ENCODE measurements around the gene S100A13. TPM values are rescaled to one million over a fixed set of nuclear protein-coding genes. Genes with fewer than 3 reads are reported as not detected.
A peak's percentile ranks its signal among the peaks of the same experiment; 100 is the strongest.
"Not testable (repeated sequence)": the region's sequence is repeated elsewhere in the genome, so short reads cannot be mapped to it uniquely, and the experiment has no call there.

Gene S100A13
- total RNA-seq, 1 experiment from 2014 or later: 207 TPM

DNA sequence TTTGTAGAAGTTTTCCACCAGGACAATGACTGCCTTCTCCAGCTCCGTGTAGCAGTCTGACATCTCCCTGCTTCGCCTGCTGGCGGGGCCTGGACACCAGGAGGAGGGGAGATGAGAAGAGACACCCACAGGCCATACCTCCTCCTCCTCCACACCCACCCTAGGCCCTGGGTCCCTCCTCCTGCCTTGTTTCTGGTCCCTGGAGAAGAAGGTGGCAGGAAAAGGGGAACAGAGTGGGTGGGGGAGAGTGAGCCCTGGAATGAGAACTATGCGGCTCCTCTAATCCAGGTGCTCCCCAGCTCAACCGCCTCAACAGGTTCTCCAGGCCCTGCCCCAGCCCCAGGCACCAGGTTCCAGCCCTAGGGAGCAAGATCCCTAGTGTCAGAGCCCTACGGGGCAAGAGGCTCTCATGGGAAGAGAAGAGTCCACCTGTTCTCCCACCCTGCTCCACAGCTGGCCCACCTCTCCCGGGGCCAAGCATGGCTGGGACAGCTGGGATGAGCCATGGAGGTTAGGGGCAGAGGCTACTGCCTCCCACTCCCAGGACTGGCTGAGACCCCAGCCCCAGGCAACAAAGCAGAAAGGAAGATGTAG, 19.1 kb downstream of the S100A13 start:
- no peak for DNase-seq (ENCODE audit: low read depth)

DNA sequence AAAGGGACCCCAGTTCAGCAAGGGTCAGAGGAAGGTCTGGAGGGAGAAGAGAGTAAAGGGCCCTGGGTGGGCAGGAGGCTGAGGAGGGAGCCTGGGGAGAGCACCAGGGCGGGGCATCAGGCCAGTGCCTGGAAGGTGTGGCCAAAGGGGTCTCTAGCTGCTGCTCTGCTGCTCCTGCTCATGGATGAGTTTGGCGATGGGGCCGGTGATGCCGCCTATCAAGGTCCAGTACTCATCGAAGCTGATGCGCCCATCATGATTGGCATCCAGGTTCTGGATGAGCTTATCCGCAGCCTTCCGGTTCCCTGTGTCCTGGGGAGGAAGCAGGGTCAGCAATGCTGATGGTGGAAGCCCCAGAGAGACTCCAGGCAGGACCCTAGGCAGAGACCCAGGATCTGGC, 19.9 kb downstream of the S100A13 start:
- DNase-seq (ENCODE audit: low read depth): no peak

DNA sequence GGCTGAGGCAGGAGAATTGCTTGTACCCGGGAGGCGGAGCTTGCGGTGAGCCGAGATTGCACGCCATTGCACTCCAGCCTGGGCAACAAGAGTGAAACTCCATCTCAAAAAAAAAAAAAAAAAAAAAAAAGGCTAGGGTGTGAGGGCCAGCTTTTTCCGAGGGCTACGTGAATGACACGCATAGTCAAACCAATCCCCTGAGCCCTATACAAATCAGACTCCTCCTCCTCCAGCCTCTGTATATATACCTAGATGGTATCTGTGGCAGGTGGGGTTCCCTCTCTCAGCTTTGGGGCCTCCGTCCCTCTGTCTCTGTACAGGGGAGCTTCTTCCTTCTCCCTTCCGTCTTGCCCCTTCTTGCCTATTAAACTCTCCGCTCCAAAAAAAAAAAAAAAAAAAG, 21.1 kb downstream of the S100A13 start:
- no peak for DNase-seq (ENCODE audit: low read depth)

DNA sequence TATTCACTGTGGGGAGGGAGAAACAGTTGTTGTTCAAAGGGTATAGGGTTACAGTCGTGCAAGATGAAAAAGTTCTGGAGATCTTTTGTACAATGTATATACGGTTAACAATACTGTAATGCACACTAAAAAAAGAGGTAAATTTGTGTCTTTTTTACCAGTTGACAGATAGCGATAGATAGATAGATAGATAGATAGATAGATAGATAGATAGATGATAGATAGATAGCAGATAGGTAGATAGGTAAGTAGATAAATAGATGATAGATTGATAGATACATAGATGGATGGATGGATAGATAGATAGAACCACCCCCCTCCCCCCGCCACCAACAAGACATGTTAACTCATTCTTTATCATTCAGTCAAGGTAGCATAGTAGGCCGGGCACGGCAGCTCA, 24.6 kb downstream of the S100A13 start:
- DNase-seq (ENCODE audit: low read depth): no peak

DNA sequence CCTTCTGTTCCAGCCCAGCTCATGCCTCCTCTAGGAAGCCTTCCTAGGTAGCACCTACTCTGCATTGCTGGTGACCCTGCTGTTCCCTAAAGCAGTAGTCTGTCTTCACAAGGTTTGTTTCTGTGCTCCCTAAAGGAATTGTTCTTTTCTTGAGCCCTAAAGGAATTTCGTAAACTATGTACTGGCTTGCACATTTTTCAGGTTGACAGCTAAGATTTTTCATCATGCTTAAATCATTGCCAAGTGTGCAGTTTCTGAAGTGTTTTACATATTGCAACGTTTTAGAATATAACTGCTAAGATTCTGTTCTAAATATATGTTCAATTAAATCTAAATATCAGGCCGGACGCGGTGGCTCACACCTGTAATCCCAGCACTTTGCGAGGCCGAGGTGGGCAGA, 27.5 kb downstream of the S100A13 start:
- no peak for DNase-seq (ENCODE audit: low read depth)

DNA sequence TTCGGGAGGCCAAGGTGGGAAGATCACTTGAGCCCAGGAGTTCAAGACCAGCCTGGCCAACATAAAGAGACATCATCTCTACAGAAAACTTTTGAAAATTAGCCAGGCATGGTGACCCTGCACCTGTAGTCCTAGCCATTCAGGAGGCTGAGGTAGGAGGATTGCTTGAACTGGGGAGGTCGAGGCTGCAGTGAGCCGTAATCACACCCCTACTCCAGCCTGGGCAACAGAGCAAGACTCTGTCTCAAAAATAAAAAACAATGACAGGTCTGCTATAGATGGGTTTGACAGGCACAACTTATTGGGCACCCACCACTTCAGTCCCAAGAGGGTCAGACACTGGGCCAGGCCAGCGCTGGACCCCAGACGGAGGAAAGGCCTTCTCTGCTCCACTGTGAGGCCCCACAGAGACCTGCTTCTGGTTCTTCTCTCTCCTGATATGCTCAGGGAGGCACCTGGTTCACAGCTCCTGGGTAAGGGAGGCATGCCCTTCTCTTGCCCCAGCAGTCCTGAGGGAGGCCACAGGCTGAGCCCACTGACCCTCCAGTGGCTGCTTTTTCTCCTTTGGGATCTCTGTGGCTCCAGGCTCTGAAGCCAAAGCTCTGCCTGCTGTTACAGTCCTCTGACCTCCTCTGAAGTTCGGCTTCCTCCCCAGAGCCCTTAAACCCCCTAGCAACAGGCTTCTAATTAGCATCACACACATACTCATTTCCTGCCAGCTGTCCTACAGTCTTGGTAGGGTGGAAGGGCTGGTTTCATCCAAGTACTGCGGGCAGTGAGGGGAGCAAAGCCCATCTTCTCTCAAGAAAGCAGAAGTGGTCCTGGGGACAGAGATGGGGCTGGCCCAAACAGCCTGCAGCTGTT, 28.8 kb downstream of the S100A13 start:
- peak; percentile 77 for DNase-seq (ENCODE audit: low read depth)

DNA sequence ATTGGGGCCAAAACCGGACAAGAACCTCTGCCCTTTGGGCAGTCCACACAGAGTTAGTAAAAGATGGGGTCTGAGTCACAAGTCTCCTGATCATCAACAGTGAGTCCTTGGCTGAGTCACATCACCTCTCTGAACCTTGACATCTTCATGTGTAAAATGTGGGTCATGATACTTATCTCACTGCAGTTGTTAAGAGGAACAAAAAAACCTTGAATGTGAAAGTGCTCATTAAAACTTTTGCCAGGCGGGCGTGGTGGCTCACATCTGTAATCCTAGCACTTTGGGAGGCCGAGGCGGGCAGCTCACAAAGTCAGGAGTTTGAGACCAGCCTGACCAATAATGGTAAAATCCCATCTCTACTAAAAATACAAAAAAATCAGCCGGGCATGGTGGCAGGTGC, 30.1 kb downstream of the S100A13 start:
- peak; percentile 92 for DNase-seq (ENCODE audit: low read depth)

DNA sequence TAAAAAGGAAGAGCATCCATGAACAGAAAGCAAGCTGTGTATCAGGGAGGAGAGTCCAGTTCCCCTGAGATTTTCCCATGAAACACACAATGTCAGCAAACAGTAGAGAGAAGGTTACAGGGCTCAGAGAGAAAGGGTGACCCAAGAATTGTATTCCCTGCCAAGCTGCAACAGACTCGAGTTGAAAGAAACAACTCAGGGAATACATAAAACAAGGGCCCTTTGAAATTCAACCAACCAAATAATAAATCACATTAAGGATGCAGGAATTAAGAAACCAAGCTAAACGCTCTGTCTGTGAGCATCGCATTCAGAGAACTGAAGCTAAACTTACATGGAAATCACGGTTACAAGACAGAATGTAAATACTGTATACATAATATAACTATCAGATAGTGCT, 34.6 kb downstream of the S100A13 start:
- DNase-seq (ENCODE audit: low read depth): no peak

DNA sequence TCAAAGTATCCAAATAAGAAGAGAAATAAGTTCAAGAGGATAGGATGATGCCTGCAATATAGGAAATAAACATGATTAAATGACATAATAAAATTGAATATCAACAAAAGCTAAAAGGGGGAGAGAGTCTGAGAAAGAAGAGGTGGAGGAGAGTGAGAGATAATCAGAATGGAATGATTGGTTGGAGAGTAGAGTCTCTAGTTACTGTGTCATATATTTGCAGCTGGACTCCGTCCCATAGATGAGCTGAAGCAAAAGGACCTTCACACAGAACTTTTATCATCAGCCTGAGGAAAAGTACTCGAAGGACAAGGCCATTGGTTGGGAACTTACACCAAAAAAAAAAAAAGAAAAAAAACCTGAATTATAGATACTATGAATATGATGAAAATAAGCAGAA, 38.8 kb downstream of the S100A13 start:
- DNase-seq (ENCODE audit: low read depth): no peak

DNA sequence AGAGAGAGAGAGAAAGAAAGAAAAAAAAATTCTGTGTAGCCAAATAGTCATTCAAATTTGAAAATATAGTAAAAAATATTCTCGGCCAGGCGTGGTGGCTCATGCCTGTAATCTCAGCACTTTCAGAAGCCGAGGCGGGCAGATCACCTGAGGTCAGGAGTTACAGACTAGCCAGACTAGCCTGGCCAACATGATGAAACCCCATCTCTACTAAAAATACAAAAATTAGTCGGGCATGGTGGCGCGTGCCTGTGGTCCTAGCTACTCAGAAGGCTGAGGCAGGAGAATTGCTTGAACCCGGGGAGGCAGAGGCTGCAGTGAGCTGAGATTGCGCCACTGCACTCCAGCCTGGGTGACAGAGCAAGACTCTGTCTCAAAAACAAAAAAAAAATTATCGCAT, 39.3 kb downstream of the S100A13 start:
- DNase-seq (ENCODE audit: low read depth): not testable (repeated sequence)

DNA sequence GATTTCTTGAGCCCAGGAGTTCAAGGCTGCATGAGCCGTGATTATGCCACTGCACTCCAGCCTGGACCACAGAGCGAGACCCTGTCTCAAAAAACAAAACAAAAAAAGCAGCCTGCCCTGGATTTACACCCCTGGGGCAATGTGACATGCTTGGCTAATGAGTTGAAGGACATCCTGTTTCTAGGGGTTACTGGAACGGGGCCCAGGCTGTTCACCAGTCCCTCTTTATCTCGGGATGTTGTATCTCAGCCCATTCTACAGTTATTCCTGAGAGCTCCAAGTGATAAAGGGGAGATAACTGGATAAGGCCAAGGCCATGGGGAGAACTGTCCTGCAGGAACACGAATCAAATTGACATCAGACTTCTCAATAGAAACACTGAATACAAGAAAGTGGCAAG, 40.0 kb downstream of the S100A13 start:
- DNase-seq (ENCODE audit: low read depth): peak; percentile 84

DNA sequence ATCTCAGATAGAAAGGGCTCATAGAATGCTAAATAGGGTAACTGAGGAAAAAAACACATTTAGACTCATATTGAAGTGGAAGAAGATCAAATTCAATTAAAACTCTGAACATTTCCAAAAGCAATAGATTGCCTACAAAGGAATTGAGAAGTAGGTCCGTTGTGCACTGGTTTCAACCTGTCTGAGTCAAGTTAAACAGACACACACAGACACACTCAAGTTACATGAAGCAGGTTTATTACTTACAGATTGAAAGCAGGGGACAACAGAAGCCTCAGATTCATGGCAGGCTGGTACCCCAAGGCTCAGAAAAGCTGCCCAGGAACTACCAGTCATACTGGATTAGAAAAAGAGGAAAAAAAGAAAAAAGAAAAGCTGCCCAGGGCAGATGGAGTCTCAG, 41.0 kb downstream of the S100A13 start:
- DNase-seq (ENCODE audit: low read depth): no peak

DNA sequence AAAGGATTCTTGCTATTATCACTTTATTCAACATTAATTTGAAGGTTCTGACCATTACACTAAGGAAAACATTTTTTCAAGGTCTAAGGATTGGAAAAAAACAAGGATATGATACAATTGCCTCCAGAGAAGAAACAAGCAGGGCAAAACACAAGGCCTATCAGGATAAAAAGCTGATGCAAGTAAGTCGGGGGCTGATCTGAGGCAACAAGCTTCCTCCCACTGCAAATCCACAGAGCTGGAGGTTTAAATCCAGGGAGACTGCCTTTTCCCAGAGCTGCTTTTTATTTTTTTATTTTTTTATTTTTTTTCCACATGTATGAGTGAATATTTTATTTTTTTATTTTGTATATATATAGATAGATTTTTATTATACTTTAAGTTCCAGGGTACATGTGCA, 42.3 kb downstream of the S100A13 start:
- DNase-seq (ENCODE audit: low read depth): no peak

DNA sequence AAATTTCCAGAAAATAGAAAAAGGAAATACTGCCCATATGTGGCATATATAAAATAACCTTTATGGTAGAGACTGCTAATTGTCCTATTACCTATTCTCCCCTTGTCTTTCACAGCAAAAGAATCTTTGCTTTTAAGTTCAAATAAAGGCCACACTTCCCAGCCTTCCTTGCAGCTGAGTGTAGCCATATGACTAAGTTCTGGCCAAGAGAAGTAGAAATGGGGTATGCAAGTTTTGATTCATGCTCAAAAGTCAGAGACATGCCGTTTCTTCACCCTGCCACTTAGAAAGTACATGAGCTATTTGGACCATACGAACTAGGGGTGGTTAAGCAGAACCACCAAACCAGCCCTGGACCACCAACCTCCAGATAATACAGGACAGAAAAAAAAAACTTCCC, 43.3 kb downstream of the S100A13 start:
- no peak for DNase-seq (ENCODE audit: low read depth)

DNA sequence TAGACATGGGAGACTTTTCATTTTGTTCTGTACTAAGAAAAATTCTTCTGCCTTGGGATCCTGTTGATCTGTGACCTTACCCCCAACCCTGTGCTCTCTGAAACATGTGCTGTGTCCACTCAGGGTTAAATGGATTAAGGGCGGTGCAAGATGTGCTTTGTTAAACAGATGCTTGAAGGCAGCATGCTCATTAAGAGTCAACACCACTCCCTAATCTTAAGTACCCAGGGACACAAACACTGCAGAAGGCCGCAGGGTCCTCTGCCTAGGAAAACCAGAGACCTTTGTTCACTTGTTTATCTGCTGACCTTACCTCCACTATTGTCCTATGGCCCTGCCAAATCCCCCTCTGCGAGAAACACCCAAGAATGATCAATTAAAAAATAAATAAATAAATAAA, 43.8 kb downstream of the S100A13 start:
- not testable (repeated sequence) for DNase-seq (ENCODE audit: low read depth)

DNA sequence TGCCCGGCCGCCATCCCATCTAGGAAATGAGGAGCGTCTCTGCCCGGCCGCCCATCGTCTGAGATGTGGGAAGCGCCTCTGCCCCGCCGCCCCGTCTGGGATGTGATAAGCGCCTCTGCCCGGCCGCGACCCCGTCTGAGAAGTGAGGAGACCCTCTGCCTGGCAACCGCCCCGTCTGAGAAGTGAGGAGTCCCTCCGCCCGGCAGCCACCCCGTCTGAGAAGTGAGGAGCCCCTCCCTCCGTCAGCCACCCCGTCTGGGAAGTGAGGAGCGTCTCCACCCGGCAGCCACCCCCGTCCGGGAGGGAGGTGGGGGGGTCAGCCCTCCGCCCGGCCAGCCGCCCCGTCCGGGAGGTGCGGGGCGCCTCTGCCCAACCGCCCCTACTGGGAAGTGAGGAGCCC, 44.5 kb downstream of the S100A13 start:
- not testable (repeated sequence) for DNase-seq (ENCODE audit: low read depth)

DNA sequence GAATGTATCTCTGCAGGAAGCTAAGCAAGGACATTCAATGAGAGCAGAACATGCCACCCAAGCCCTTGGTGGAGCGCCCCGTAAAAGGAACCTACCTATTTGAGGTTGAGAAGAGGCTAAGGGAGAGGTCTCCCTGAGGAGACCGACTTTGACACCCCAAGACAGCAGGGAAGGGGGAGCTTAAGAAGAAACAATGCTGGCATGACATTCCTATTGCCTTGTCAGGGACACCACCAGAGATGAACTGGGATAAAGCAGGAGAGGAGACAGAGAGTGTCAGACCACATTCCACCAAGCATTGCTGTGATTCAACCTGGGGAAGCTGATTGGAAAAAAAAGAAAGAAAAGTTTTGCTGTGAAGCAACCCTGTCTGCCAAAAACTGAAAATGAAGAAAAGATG, 48.4 kb downstream of the S100A13 start:
- DNase-seq (ENCODE audit: low read depth): no peak

DNA sequence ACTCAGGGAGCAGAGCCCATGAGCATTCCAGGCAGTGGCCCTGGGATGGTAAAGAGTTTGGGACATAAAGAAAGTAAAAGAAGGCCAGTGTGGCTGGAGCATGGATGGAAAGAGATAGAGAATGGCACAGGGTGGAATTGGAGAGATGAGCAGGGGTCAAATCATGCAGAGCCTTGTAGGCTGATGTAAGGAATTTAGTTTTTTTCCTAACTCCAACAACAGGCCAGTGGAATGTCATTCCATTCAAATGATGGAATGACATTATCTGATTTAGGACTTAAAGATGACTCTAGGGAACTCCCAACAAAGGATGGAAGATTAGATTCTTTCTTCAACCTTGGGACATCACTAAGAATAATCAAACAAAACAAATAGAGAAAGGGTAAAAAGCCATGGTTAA, 48.8 kb downstream of the S100A13 start:
- no peak for DNase-seq (ENCODE audit: low read depth)

DNA sequence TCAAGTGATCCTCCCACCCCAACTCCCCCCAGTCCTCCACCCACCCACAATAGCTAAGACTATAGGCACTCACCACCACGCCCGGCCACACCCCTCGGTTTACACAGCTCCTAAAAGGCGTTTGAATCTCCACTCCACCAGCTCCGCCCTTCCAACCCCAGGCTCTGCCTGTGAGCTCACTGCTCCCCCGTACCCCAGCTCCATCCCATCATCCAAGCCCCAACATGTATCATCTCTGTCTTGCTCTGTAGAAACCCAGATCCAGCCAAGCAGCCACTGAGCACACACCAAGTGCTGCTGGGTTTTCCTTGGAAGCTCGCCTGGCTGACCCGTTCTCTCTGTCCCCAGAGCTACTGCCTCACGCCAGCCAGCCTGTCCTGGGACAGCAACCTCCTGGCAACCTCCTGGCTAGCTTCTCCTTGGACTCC, 49.7 kb downstream of the S100A13 start:
- no peak for DNase-seq (ENCODE audit: low read depth)

DNA sequence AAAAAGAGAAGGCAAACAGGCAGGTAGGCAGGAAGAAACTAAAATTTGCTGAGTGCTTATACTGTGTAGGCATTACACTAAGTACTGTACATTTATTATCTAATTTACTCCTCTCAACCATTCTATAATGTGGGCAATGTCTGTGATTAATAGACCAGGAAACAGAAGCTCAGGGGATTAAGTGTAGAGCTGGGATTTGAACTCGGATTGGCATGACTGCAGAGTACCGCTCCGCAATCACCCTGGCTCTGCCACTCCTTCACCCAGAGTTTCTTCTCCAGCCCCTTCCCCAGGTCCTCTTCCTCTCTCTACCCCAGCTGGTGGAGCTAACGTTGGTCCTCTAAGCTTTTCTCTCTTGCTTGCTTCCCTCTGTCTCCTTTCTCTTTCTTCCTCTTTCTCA, 50.2 kb downstream of the S100A13 start:
- no peak for DNase-seq (ENCODE audit: low read depth)

DNA sequence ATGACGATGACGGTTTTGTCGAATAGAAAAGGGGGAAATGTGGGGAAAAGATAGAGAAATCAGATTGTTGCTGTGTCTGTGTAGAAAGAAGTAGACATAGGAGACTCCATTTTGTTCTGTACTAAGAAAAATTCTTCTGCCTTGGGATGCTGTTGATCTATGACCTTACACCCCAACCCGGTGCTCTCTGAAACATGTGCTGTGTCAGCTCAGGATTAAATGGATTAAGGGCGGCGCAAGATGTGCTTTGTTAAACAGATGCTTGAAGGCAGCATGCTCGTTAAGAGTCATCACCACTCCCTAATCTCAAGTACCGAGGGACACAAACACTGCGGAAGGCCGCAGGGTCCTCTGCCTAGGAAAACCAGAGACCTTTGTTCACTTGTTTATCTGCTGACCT, 51.8 kb downstream of the S100A13 start:
- DNase-seq (ENCODE audit: low read depth): not testable (repeated sequence)

DNA sequence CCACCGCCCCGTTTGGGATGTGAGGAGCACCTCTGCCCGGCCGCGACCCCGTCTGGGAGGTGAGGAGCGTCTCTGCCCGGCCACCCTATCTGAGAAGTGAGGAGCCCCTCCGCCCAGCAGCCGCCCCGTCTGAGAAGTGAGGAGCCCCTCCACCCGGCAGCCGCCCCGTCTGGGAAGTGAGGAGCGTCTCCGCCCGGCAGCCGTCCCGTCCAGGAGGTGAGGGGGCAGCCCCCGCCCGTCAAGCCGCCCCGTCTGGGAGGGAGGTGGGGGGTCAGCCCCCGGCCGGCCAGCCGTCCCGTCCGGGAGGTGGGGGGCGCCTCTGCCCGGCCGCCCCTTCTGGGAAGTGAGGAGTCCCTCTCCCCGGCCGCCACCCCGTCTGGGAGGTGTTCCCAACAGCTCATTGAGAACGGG, 52.2 kb downstream of the S100A13 start:
- DNase-seq (ENCODE audit: low read depth): not testable (repeated sequence)

DNA sequence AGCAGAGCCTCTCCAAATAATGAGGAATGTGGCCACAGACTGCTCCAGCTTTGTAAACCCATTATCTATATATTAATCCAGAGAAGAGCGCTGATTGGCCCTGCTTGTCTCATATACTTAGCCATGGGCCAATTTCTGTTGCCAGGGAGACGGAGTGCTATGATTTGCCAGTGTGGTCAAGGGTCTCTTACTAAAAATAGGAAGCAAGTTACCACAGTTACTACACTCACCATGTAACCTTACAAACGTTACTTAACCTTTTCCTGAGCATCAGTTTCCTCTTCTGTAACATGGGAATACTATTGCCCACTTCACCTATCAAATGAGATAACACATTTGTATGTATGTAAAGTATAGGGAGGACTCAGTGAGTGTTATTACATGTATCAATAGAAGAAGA, 54.0 kb downstream of the S100A13 start:
- DNase-seq (ENCODE audit: low read depth): no peak

Data from M059J (cell line).